HG03520 (cell line): ENCODE data around the gene SLC27A6.

Source experiments
- ATAC-seq: cut with Tn5 transposase; IDR thresholded peaks from one replicate; pipeline ENCODE4 v1.9.1; 2021; ENCODE audit warnings: mild to moderate bottlenecking, moderate library complexity; ENCODE audit not compliant: unreplicated experiment

SLC27A6 gene

DNA sequence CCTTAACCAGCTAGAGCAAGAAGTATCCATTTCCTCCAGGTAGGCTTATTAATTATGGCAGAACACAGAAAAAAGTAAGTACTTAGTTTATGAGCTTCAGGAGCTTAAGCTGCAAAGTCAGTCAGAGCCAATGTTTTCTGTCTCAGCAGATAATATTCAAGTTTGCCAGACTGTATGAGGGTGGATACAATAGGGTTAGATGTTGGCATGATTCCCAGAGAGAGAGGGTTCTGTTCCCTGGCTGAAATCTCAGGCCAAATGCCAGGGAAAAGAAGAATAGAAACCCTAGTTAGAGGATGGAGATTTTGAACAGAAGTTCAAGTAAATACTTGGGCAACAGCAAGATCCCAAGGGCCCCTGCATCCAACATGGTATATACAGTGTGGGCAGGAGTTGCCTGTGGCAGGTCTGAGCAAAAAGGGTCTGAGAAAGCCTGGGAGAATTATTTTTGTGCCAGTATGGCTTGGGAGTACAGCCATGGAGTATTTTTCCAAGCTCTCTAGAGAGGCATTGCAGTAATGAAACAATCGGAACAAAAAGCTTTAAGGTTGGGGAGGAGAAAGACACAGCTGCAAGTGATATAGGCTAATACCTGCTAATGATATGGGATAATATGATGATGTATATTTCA, 98.3 kb downstream of the SLC27A6 start:
- no peak for ATAC-seq

DNA sequence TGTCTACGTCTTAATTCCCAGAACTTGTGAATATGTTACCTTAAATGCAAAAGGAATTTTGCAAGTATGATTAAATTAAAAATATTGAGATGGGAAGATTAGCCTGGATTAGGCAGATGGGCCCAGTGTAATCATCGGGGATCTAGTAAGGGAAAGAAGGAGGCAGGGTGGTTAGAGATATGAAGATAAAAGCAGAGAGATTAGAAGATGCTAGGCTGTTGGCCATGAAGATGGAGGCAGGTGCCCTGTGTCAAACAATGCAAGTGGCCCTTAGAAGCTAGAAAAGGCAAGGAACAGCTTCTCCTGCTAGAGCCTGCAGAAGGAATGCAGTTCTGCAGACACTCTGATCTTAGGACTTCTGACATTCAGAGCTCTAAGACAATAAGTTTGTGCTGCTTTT, 100.4 kb downstream of the SLC27A6 start:
- no peak for ATAC-seq

DNA sequence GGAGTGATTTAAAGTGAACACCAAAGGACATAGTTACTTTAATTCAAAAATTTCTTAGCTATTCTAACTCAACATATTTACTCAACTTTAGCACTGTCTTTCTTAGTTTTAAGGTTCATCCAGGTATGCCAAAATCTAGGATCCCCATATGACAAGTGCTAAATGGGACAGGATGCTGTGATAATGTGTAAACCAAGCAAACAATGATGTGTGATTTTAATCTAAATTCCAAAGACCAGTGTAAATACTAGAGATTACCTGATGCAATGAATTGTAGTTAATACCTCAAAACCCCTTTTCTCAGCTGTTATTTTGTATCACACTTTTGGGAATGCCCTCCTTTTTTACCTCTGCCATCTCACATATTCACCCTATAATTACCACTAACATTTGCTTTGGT, 102.5 kb downstream of the SLC27A6 start:
- ATAC-seq = no peak

DNA sequence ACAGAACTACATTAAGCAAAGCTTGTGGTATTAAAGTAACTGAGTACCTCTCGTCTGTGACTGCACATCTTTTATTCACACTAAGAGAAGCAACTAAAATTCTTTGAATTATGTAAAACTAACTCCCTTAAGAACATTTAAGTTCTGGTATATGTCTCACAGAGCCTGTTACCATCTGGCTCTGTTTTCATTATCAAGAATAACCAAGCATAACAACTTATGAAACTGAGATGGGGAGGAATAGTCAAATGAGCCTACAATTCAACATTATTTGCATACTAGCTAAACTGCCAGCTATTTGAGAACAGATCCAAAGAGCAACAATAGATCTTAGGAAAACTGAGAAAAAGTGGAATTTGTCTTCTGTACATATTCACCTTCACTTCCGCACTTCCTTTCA, 104.0 kb downstream of the SLC27A6 start:
- no peak for ATAC-seq

DNA sequence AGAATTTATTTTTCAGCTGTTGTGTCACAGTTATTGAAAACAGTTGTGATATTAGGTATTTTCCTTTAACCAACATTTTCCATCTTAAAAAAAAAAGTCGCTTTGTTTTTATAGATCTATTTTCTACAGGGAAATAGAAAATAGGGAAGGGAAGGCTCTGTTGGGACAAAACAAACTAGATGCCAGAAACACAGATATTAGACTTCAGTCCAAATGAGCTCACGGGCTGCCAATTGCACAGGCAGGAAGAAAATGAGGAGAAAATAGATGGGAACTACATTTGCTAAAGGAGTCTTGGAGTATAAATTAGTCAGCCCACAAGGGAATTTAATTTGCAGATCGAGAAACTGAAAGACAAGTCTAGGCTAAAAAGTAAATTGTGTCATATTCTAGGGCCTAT, 107.8 kb downstream of the SLC27A6 start:
- no peak for ATAC-seq

DNA sequence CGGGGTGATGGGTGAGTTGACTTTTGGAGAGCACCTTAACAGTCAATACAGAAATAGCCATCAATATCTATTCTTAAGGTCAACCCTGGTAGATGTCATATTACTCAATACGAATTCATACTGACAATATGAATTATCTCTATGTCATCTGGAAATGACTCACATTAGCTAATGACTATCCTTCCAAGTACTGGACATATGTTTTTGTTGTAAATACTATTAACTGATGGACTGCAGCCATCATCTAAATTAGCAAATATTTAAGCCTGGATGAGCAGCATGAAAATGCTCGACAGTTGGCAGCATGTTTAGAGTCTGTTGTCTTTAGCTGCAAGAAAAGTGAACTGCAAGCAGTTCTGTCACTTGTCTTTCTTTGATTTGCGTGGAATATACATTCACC, 109.6 kb downstream of the SLC27A6 start:
- ATAC-seq = no peak

DNA sequence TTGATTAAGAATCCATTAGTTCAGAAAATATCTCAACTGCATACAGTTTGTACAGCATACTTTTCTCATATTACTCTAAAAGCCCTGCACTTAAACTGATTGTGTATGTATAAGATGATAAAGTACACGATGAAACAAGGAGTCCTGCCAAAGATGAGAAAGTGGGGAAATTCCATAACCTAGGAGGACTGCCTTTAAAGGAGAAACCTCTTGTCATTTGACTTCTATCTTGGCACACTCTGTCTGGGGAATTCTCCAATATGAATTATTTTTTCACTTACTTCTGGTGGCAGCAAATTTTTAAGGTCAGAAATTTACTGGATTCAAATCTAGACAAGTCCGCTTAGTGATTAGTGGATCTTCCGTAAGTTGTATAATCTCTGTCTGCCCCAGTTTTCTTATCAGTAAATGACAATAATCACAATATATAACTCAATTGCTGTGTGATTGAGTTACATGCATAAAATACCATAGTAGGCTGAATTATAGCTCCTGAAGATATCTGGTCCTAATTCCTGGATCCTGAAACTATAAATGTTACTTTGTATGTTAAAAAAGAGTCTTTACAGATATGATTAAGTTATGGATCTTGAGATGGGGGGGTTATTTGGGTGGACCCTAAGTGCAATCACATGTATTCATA, 112.3 kb downstream of the SLC27A6 start:
- no peak for ATAC-seq

DNA sequence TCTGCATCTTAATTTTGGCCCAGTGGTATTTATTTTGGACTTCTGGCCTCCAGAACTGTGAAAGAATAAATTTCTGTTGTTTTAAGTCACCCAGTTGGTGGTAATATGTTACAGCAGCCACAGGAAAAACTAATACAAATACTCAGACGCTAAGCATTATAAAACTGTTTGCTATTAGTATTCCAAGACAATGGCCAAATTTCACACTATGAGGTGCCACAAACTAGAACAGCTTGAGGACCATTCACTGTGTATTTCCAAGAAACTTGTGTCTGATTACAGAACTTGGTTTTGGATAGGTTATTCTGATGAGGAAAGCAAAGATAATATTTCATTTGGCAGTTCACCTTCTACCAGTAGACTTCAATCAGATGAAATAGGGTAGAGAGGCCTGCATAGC, 113.0 kb downstream of the SLC27A6 start:
- ATAC-seq = no peak

DNA sequence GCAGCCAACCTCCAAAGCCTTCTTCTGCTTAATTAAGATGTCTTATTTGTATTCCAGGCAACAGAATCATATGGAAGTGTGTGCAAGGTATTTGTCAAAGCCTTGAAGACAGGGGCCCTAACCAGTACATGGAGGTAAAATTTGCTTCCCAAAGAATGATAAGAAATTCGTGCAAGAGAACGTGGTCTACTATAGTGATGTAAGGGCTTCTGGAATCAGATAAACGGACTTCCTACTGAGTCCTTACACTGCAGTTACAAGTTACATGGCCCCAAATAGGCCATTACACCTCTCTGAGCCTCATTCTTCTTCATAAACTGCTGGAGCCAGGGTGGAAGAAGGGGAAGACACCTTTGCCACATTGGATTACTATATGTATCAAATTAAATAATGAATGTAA, 113.4 kb downstream of the SLC27A6 start:
- ATAC-seq = no peak

DNA sequence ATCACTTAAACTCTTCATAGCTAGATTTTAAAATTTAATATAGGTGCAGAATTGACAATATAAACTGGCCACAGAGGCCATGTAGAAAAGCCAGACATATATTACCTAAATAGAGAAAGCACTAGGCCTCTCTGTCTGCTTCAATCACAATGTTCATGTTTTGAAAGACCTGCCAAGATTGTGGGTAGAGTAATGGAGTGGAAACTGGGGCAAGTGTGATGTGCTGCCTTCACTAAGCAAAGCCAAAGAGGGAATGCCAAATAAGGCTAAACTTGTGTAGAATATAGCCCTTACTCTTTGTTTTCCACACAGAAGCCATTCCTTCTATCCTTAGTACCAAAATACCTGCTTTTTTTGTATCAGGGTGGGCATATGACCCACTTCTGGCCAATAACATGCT, 114.2 kb downstream of the SLC27A6 start:
- no peak for ATAC-seq

DNA sequence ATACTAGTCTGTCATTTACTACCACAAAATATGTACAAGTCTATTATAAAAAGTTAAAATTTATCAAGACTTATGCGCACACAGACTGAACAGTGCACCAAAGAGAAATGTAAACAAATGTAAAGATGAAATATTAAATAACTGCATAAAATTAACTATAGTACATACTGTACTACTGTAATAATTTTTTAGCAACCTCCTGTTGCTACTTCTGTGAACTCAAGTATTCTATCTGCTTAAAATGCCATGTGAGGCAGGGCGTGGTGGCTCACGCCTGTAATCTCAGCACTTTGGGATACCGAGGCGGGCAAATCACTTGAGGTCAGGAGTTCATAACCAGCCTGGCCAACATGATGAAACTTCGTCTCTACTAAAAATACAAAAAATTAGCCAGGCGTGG, 115.5 kb downstream of the SLC27A6 start:
- ATAC-seq = no peak

DNA sequence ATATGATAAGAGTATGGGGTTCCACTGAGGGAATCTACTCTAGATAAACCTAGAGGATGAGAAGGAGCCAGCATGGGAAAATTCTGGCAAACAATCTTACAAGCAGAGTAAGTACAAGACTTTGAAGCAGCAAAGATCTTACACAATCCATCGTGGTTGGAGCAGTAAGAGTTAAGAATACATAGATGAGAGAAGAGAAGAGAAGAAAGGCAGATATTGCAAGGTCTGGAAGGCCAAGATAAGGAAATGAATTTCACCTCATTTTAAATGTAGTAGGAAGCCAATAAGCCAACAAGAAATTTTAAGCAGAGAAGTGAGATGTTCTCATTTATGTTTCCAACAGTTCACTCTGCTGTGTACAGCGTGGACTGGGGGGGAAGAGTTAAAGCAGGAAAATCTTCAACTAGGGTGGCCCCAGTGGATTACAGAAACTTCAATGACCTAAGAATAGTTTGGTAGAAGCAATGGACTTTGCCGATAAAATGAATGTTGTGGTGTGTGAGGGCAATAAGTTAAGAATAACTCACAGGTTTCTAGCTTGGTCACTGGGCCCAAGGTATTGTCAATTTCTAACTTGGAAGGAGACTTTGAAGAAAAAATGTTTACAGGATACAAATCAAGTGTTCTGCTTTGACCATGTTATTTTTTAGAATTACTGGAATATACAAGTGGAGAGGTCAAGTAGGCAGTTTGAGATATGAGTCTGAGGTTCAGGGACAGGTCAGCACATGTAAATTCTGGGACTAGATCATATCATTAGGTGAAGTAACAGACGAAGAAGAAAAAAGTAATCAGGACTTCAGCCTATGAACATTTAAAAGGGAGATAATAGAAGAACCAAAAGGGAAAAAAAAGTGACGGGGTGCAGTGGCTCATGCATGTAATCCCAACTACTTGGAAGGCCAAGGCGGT, 117.2 kb downstream of the SLC27A6 start:
- no peak for ATAC-seq
